Renal cortex interstitium (tissue), 11 donors: Measurements from ENCODE around the gene ACTN1. TPM values are rescaled to one million over a fixed set of nuclear protein-coding genes. Genes with fewer than 3 reads are reported as not detected.

Source experiments
- DNase-seq, 11 donors: peaks; one replicate each; pipeline ENCODE4 v3.0.0-alpha.2; 2013; ENCODE audit warnings: low read depth in 9 of 11, low spot score in 4 of 11; ENCODE audit errors: extremely low read depth in 1 of 11
- polyA plus RNA-seq, 3 donors: library from polyadenylated mRNA; unstranded; fragments of 120-200 nt; gene quantifications; one replicate each; pipeline ENCODE4 v1.2.1, GENCODE V29; 2013; ENCODE audit not compliant: insufficient read length in 3 of 3

Gene ACTN1
- polyA plus RNA-seq, 3 donors, result 70.8 to 79.7 (median 71.4) TPM

DNA sequence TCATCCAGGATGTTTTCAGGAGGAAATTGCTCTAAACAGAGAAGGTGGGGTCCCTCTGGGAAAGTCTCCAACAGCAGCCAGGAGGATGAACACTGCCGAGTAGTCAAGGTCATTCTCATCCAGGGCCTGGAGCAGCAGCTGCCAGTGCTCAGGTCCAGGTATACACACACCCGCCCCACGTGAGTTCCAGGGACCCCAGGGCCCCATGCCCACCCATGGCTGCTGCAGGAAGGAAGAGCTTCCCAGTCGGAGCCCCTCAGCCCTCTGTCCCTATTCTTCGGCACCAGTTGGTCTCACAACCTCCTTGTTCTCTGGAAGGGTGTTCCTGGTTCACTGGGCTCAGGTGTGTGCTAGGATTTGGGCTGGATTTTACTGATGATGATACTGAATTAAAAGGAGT lies 72.7 kb downstream of the ACTN1 start:
- DNase-seq, result no peak

DNA sequence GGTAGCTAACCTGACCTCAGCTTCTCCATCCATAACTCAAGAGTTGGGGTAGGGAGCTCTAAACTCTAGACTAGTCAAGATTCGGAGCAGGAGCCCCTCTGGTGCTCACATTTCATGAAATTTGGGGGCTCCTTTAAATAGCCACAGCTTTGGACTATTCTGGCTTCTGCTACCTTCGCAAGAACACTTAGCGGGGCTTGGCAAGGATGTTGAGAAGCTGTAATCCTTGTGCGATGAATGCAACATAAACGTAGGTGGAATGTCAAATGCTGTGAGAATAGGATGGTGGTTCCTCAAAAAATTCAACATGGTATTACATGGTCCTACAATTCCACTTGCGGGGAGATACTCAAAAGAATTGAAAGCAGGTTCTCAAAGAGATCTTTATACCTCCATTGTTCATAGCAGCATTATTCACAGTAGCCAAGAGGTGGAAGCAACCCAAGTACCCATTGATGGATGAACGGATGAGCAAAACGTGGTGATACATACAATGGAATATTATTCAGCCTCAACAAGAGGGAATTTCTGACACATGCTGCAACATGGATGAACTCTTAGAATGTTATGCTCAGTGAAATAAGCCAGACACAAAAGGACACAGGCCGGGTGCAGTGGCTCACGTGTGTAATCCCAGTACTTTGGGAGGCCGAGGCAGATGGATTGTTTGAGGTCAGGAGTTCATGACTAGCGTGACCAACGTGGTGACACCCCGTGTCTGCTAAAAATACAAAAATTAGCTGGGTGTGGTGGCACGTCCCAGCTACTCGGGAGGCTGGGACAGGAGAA lies 73.8 kb downstream of the ACTN1 start:
- no peak for DNase-seq

GRCh38 chr14:68902357-68902756 lies 76.7 kb downstream of the ACTN1 start:
- DNase-seq, result no peak

- DNase-seq, result no peak
These were observed 80.0 kb downstream of the ACTN1 start for GRCh38 chr14:68899033-68899603.

DNA sequence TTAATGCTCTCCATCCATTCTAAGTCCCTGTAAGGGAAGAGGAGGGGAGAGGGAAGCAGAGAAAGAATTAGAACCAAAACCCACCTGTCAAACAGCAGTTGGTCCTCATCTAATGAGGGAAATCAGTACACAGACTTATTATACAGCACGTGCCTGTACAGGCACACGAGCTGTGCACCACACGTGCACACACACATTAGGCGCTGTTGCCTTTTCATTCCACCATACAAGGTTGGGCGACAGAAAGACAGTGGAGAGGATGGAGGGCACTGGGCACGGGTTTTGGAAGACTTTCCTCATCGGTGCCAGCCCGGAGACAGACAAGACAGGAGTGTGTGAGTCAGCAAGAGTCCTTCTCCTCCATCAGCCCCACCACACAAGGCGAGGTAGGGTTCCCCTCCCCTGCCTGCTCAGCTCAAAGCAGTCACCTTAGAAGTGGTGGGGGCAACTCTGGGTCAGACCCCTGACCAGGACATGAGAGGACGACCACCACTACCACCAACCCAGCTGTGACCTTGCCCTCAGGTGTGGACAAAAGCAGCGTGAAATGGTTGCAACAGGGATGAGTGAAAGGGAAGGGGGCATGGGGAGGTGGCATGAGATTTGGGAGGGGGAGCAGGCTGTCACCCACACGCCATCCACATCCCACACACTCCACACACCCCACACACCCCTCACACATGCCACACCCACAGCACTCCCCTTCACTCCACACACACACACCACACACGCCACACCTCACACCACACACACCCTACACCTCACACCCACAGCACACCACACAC lies 80.7 kb downstream of the ACTN1 start:
- peak in 1 of 11 donors; percentile 23 for DNase-seq

DNA sequence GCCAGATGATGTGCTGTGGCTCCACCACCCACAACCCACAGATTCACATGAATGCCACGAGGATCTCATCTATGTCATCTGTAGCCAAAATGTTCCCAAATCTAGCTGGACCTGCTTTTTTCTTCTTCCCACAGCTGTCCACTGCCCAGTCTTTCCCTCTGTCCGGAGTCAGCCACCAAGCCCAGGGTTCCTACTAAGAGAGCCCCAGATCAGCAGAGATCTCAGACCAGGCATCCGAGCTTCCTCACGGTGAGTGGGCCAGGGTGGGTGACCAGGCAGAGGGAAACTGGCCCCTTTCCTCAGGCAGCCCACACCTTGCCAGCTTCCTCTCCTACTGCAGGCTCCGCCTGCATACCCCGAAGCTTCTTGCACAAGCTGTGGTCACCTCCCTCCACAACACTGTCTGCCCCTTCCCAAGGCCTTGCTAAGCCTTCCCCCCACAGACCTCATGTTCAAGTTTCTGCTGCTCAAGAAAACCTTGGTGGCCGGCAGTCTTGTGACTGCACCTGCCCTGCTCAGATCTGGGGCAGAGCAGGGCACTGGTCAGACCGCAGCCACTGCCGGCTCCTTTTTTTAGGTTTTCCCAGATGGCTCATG lies 81.4 kb downstream of the ACTN1 start:
- DNase-seq, result no peak

GRCh38 chr14:68896132-68896531 lies 83.0 kb downstream of the ACTN1 start:
- DNase-seq, result no peak

DNA sequence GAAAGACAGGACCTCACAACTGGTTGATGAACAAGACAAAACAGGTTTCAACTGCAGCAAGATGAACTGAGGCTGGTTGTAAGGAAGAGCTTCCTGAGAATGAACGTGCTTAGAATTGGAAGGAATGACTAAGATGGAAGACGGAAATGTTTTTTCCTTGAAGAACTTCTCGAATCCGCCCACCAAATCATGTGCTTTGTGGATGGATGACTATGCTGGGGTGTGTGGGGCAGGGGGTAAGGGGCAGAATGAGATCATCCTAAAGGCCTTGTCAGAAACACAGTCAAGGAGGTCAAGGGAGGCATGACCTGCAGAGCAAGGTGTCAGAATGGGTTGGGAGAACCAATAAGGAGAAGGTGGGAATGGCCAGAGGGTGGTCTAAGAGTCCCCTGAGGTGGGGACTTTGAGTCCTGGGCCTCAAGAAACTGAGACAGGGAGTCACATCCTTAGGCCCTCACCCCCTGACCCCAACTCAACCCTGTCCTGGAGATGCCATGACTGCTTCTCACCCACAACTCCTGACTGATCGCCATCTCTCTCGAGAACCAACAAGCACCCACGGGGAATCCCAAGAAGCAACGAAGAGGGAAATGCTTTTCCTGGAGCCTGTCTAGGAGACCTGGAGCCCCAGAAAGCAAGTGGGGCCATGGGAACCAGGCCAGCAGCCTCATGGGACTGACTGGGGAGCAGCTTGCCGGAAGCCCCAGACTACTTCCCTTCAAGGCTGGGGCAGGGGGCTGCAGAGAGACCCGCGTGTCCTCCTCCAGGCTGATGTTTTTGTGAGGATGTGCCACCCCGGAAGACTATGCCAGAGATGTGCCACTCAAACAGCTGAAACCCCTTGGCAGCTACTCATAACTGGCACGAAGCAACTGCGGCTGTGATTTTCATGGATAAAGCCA lies 84.0 kb downstream of the ACTN1 start:
- no peak for DNase-seq

GRCh38 chr14:68894123-68894522 lies 85.0 kb downstream of the ACTN1 start:
- no peak for DNase-seq

DNA sequence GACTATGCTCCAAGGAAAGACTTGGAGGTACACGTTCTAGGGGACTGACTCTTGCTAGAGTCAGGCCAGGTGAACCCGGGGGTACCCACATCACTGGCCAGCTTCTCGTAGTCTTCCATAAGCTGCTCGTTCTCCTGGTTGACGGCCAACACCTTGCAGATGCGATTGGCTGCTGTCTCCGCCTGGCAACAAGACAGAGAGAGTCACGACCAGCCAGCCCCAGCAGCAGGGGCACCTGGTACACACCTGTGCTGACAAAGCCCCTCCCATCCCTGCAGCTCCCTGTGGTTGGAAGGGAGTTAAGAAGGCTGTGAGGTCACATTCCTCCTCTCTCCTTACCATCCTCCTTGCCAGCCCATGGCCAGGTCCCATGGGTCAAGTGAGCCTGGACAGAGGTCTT lies 85.5 kb downstream of the ACTN1 start:
- DNase-seq, result no peak

DNA sequence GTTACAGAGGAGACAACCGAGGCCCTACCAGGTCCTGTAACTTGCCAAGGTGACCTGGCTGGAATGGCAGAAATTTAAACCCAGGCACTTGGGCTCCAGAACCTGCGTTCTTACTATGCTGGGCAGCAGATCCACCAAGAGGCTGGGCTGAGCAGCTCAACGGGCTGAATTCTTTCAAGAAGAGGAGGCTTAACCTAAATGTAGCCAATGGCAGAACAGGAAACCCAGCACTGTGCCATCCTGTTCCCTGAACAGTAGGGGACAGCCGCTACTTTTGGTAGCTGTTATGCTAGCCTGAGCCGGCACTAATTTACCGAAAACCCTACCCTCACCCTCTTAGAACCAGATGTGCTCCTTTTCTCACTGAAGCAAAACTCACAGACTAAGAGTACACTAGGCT lies 86.1 kb downstream of the ACTN1 start:
- DNase-seq, result no peak

DNA sequence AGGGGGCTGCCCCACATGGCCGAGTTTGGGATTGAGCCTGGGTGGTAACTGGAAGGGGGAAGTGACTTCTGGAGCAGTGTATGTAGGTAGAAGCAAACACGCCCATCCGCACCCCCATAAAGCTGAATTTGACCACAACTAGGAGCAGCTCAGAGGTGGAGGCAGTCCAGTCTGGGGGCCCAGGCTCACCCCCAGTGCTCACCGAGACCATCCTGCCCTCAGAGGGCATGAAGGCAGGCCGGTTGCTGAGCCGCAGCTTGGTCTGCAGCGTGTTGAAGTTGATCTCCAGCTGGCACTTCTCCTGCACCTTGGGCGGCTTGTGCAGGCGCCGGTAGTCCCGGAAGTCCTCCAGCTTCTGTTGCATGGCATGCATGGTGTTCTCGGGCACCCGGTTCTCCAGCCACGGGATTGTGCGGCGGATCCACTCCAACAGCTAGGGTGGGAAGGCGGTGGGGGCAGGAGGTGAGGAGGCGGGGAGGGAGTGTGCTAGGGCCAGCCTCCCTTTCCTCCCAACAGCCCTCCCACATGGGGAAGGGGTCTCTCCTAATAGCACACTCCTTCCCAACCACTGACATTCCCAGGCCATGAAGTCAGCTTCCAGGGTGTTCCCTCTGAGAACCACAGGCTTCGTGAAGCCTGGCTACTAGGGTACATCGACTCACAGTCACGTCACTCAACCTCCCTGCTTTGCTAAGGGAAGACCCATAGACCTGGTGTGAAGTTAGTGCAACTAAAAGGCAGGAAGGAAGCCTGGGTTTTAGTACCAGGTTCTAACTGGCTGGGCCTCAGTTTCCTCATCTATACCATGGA lies 87.0 kb downstream of the ACTN1 start:
- no peak for DNase-seq

DNA sequence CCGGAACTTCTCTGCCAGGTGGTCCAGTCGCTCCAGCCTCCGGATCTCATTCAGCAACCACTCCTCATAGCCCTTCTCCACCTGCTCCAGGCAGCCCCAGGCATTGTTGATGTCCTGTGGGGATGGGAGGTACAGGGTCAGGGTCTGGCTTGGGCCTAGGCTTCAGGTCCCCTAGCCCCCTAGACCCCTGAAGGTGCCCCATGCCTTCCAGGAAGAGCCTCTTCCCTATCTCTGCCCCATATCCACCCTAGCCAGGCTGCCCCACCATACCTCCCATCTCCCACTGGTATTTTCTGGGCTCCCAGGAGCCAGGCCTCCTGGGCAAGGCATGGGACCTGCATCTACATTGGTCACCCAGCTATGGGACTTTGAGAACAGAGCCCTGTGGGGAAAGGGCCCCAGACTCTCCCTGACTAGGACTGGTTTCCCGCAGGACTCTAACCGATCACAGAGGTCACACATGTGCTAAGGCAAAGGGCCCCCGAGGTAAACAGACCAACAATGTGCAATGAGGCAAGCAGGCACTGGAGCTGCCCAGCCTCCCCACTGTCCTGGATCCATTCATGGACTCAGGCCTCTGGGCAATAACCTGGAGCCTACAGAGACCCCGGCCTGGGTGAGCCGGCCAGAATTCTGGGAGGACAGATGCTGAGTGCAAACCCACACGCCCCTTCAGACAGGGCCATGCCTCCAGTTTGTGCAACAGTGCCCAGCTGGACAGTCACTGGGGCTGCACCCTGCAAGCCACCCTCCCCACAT lies 88.8 kb downstream of the ACTN1 start:
- no peak for DNase-seq

DNA sequence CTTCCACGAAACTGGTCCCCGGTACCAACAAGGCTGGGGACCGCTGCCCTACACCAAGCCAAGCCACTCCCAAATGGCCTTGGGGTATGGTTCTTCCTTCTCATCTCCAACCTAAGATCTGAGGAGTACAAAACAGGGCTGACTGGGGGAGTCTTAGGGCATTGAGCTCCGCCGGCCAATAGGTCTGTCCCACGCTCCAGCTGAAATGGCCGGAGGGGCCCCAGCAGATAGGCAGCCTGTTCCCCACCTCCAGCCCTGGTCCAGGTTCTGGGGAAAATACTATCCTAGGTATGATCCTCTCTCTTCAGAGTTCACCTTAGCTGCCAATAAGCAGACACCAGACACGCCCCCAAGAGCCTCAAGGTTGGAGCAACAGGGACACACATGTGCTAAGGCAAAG lies 90.2 kb downstream of the ACTN1 start:
- DNase-seq, result no peak

DNA sequence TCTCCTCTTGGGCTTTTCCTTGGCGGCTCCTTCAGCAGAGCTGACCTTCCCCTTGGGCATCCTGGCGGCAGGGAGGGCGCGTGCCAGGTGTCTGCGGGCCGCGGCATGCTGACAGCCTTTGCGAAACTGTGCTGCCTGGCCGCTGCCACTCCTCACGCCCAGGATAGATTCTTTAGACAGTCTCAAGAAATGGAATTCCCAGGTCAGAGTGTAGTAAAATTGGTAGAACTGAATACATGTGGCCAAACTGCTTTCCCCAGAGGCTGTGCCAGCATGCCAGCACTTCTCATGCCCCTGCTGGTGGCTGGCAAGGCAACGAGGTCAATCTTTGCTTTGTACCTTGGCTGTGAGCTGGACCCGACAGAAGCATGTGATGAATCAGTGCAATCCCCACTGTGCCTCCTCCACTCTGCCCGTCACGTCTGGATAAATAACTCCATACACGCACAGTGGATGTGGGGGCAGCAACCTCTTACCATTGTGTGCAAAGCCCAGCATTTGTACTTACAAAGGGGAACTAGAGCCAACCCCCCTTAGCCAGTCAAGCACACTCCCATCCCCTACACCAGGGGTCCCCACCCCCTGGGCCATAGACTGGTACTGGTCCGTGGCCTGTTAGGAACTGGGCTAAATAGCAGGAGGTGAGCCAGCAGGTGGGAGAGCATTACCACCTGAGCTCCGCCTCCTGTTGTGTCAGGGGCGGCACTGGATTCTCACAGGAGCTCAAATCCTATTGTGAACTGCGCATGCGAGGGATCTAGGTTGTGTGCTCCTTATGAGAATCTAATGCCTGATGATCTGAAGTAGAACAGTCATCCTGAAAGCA lies 90.9 kb downstream of the ACTN1 start:
- no peak for DNase-seq

DNA sequence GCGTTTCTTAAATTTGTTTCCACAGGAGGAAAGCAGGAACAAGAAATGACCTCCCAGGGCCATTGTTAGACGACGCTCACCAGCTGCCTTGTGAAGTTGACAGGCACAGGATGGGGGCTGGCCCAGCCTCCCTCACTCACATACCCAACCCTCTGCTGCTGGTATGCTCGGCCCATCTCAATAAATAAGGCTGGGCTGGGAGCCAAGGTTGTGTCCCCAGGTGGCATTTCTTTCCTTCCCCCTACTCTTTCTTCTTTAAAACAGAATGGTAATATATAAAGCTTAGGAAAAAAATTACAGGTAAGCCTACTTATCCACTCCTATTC lies 93.0 kb downstream of the ACTN1 start:
- no peak for DNase-seq
